Natural killer cell (primary cell): ENCODE measurements around the gene MORN1. TPM values are rescaled to one million over a fixed set of nuclear protein-coding genes. Genes with fewer than 3 reads are reported as not detected.

Experiments
- ATAC-seq, 3 donors: fragments of 150-1000 bp in 2 of 3; fragments of 200-7000 bp in 1 of 3; cut with Tn5 transposase; 1 replicate in 1 of 3; 2 replicates in 2 of 3; pipeline ENCODE4 v1.10.0; 2021; ENCODE audit warnings: mild to moderate bottlenecking in 2 of 3, moderate library complexity in 2 of 3
- DNase-seq, 2 donors: peaks; one replicate each; pipeline versions ENCODE4 v3.0.0 to v3.0.0-alpha.2; 2013 to 2021; ENCODE audit warnings: mixed read lengths in 1 of 2
- H3K27ac ChIP-seq: one replicate; pipeline ENCODE4 v1.5.1; 2013; ENCODE audit warnings: mild to moderate bottlenecking, low read length
- H3K27me3 ChIP-seq: one replicate; pipeline ENCODE4 v1.6.1; 2013; ENCODE audit warnings: low read length; ENCODE audit not compliant: control insufficient read depth, insufficient read depth
- H3K36me3 ChIP-seq: one replicate; pipeline ENCODE4 v1.6.1; 2013; ENCODE audit warnings: low read length; ENCODE audit not compliant: control insufficient read depth, insufficient read depth
- H3K4me1 ChIP-seq: one replicate; pipeline ENCODE4 v1.6.1; 2013; ENCODE audit warnings: low read length; ENCODE audit not compliant: control insufficient read depth, insufficient read depth
- H3K4me3 ChIP-seq: one replicate; pipeline ENCODE4 v1.5.1; 2013; ENCODE audit warnings: low read length
- H3K9me3 ChIP-seq: one replicate; pipeline ENCODE4 v1.6.1; 2013; ENCODE audit warnings: low read length; ENCODE audit not compliant: control insufficient read depth, insufficient read depth
- H3K27ac Mint-ChIP-seq, 2 donors: one replicate each; pipeline ENCODE4 v1.8.0; 2022; ENCODE audit warnings: mild to moderate bottlenecking in 2 of 2, mixed read lengths in 2 of 2, moderate library complexity in 1 of 2
- H3K27me3 Mint-ChIP-seq, 2 donors: one replicate each; pipeline ENCODE4 v1.8.0; 2022; ENCODE audit warnings: low read depth in 2 of 2, mixed read lengths in 2 of 2
- H3K36me3 Mint-ChIP-seq: one replicate; pipeline ENCODE4 v1.8.0; 2022; ENCODE audit warnings: mixed read lengths
- H3K4me1 Mint-ChIP-seq, 2 donors: one replicate each; pipeline ENCODE4 v1.8.0; 2022; ENCODE audit warnings: mixed read lengths in 2 of 2
- H3K4me3 Mint-ChIP-seq: one replicate; pipeline ENCODE4 v1.8.0; 2022; ENCODE audit warnings: mild to moderate bottlenecking, moderate library complexity, mixed read lengths
- H3K9me3 Mint-ChIP-seq, 2 donors: one replicate each; pipeline ENCODE4 v1.8.0; 2022; ENCODE audit warnings: mixed read lengths in 2 of 2
- CTCF ChIP-seq: fragments of 200-600 bp; IDR thresholded peaks from one replicate; pipeline ENCODE4 v1.8.0; 2022; ENCODE audit warnings: antibody characterized with exemption
- WGBS: methylation state at CpG from one replicate; pipeline ENCODE4 v1.1.7; 2013; ENCODE audit warnings: missing lambda C conversion rate; ENCODE audit not compliant: insufficient coverage; 5-methylcytosine and 5-hydroxymethylcytosine counted together
- intact Hi-C: fragments of 100-400 bp; cut with micrococcal nuclease; formaldehyde crosslinking; loops from one replicate; pipeline ENCODE4 v1.14.2; 2022
- total RNA-seq, 4 donors: library from RNA; stranded (reverse); fragments of 120-200 nt in 1 of 4; gene quantifications; one replicate each; pipeline versions ENCODE4 v1.2.3 to v1.2.4, GENCODE V29; 2013 to 2022

MORN1 gene
- total RNA-seq, 3 donors from 2014 or later (not counting 1 experiment from before 2014, with no cell fraction given): 8.0 to 9.3 (median 8.8) TPM

GRCh38 chr1:2294725-2295078 lies 96.7 kb downstream of the MORN1 start:
- Mint-ChIP-seq H3K9me3 (no peaks in the 10 kb centered on the region), H3K4me1 (peaks cover 61 to 76% of the 10 kb centered on the region in 2 donors), H3K27ac (peak overlapping the region in 1 of 2 donors; percentile 29), H3K27me3 (no peaks in the 10 kb centered on the region), H3K36me3 (no peaks in the 10 kb centered on the region), H3K4me3 (no peak overlapping the region)
- ATAC-seq (no peak), DNase-seq (no peak)
- Histone ChIP-seq H3K36me3 (no peaks in the 10 kb centered on the region), H3K9me3 (no peaks in the 10 kb centered on the region), H3K27me3 (no peaks in the 10 kb centered on the region), H3K4me3 (no peak overlapping the region), H3K4me1 (peaks cover 69% of the 10 kb centered on the region), H3K27ac (no peak overlapping the region)
- no peak for TF ChIP-seq CTCF
- 84% methylated on average over 5 of the region's 5 CpGs for WGBS
- intact Hi-C loops: no loop called here

- Histone ChIP-seq H3K27ac (no peak overlapping the region), H3K4me3 (no peak overlapping the region), H3K36me3 (no peaks in the 10 kb centered on the region), H3K4me1 (peaks cover 69% of the 10 kb centered on the region), H3K27me3 (no peaks in the 10 kb centered on the region), H3K9me3 (no peaks in the 10 kb centered on the region)
- no peak for ATAC-seq
- intact Hi-C loops: no loop called here
- H3K9me3 Mint-ChIP-seq: no peaks in the 10 kb centered on the region
- H3K27ac Mint-ChIP-seq: peak overlapping the region; percentile 14 to 33
- H3K4me3 Mint-ChIP-seq: peak overlapping the region; percentile 73
- peaks cover 64 to 76% of the 10 kb centered on the region in 2 donors for H3K4me1 Mint-ChIP-seq
- TF ChIP-seq CTCF: no peak
- no peaks in the 10 kb centered on the region for H3K27me3 Mint-ChIP-seq
- no peaks in the 10 kb centered on the region for H3K36me3 Mint-ChIP-seq
- 68% methylated on average over 23 of the region's 23 CpGs for WGBS
- DNase-seq: no peak
Observed at GRCh38 chr1:2294033-2294724, 97.2 kb downstream of the MORN1 start.

- H3K27me3 Mint-ChIP-seq: no peaks in the 10 kb centered on the region
- H3K36me3 Mint-ChIP-seq: no peaks in the 10 kb centered on the region
- Histone ChIP-seq H3K36me3 (no peaks in the 10 kb centered on the region), H3K4me1 (peaks cover 67% of the 10 kb centered on the region), H3K4me3 (no peak overlapping the region), H3K27me3 (no peaks in the 10 kb centered on the region), H3K9me3 (no peaks in the 10 kb centered on the region), H3K27ac (no peak overlapping the region)
- H3K4me3 Mint-ChIP-seq: no peak overlapping the region
- peaks cover 63 to 79% of the 10 kb centered on the region in 2 donors for H3K4me1 Mint-ChIP-seq
- no peak for ATAC-seq
- DNase-seq: no peak
- TF ChIP-seq CTCF: no peak
- whole genome bisulfite sequencing: 97% methylated on average over 30 of the region's 30 CpGs
- H3K9me3 Mint-ChIP-seq: no peaks in the 10 kb centered on the region
- H3K27ac Mint-ChIP-seq: peak overlapping the region; percentile 95 to 97
- intact Hi-C loops: no loop called here
Observed at GRCh38 chr1:2292725-2293450, 98.5 kb downstream of the MORN1 start.
